Measurements from ENCODE around the gene WWOX. TPM values are rescaled to one million over a fixed set of nuclear protein-coding genes. Genes with fewer than 3 reads are reported as not detected.

The WWOX gene
- total and polyA plus RNA-seq, 7 donors = 7.1 to 46.8 (median 16.1) TPM

GRCh38 chr16:78284326-78284725 lies 184.9 kb downstream of the WWOX start:
- Histone ChIP-seq H3K36me3 (no peaks in the 10 kb centered on the region), H3K27ac (no peak overlapping the region)

GRCh38 chr16:78284957-78285434 lies 185.5 kb downstream of the WWOX start:
- 91 to 93% methylated on average over 3 of the region's 3 CpGs for WGBS, 2 donors
- TF ChIP-seq POLR2AphosphoS5 (IDR thresholded peaks at IDR 0.05) (no peak), CTCF (IDR thresholded peaks at IDR 0.05) (no peak), POLR2A (IDR thresholded peaks at IDR 0.05) (no peak), EP300 (IDR thresholded peaks at IDR 0.05) (no peak)
- intact Hi-C loops (cut with DNase I) = no loop called here

More at GRCh38 chr16:78284326-78284725, 184.9 kb downstream of the WWOX start:
- intact Hi-C loops (cut with DNase I) = no loop called here
- DNase-seq = no peak
- Histone ChIP-seq H3K27me3 (no peaks in the 10 kb centered on the region), H3K4me3 (no peak overlapping the region), H3K9me3 (no peaks in the 10 kb centered on the region), H3K4me1 (peaks cover 0 to under 1% (median 0%) of the 10 kb centered on the region in 4 donors)
- 74 to 87% methylated on average over 1 of the region's 1 CpG for WGBS, 2 donors
- TF ChIP-seq EP300 (IDR thresholded peaks at IDR 0.05) (no peak), POLR2A (IDR thresholded peaks at IDR 0.05) (no peak), POLR2AphosphoS5 (IDR thresholded peaks at IDR 0.05) (no peak), CTCF (IDR thresholded peaks at IDR 0.05) (no peak)

GRCh38 chr16:78285437-78285922 lies 186.0 kb downstream of the WWOX start:
- Histone ChIP-seq H3K4me1 (peaks cover 0 to 10% (median 3%) of the 10 kb centered on the region in 4 donors), H3K4me3 (no peak overlapping the region), H3K36me3 (no peaks in the 10 kb centered on the region), H3K27ac (no peak overlapping the region), H3K9me3 (no peaks in the 10 kb centered on the region), H3K27me3 (no peaks in the 10 kb centered on the region)
- intact Hi-C loops (cut with DNase I) = no loop called here
- 35 to 65% methylated on average over 6 of the region's 6 CpGs for WGBS, 2 donors
- no peak for DNase-seq
- TF ChIP-seq EP300 (IDR thresholded peaks at IDR 0.05) = no peak
- TF ChIP-seq POLR2A (IDR thresholded peaks at IDR 0.05) = no peak
- no peak for TF ChIP-seq POLR2AphosphoS5 (IDR thresholded peaks at IDR 0.05)
- no peak for TF ChIP-seq CTCF (IDR thresholded peaks at IDR 0.05)

More at GRCh38 chr16:78284957-78285434, 185.5 kb downstream of the WWOX start:
- DNase-seq = no peak
- H3K27me3 ChIP-seq = no peaks in the 10 kb centered on the region
- H3K4me1 ChIP-seq = peaks cover 0 to 7% (median 2%) of the 10 kb centered on the region in 4 donors
- no peak overlapping the region for H3K4me3 ChIP-seq
- H3K27ac ChIP-seq = no peak overlapping the region
- H3K9me3 ChIP-seq = no peaks in the 10 kb centered on the region
- no peaks in the 10 kb centered on the region for H3K36me3 ChIP-seq

GRCh38 chr16:78286065-78286464 lies 186.6 kb downstream of the WWOX start:
- intact Hi-C loops (cut with DNase I) = no loop called here
- Histone ChIP-seq H3K4me3 (no peak overlapping the region), H3K4me1 (peaks cover 0 to 10% (median 3%) of the 10 kb centered on the region in 4 donors), H3K27me3 (no peaks in the 10 kb centered on the region), H3K27ac (no peak overlapping the region), H3K9me3 (no peaks in the 10 kb centered on the region), H3K36me3 (no peaks in the 10 kb centered on the region)
- TF ChIP-seq POLR2A (IDR thresholded peaks at IDR 0.05) (no peak), POLR2AphosphoS5 (IDR thresholded peaks at IDR 0.05) (no peak), CTCF (IDR thresholded peaks at IDR 0.05) (no peak), EP300 (IDR thresholded peaks at IDR 0.05) (no peak)
- 89 to 92% methylated on average over 4 of the region's 4 CpGs for WGBS, 2 donors
- no peak for DNase-seq

GRCh38 chr16:78288888-78289287 lies 189.4 kb downstream of the WWOX start:
- Histone ChIP-seq H3K36me3 (no peaks in the 10 kb centered on the region), H3K4me3 (no peak overlapping the region), H3K27me3 (no peaks in the 10 kb centered on the region), H3K9me3 (no peaks in the 10 kb centered on the region), H3K27ac (no peak overlapping the region), H3K4me1 (peaks cover 0 to 11% (median 5%) of the 10 kb centered on the region in 4 donors)
- TF ChIP-seq EP300 (IDR thresholded peaks at IDR 0.05) (no peak), CTCF (IDR thresholded peaks at IDR 0.05) (no peak), POLR2A (IDR thresholded peaks at IDR 0.05) (no peak), POLR2AphosphoS5 (IDR thresholded peaks at IDR 0.05) (no peak)
- intact Hi-C loops (cut with DNase I) = no loop called here
- WGBS, 2 donors = 95 to 96% methylated on average over 9 of the region's 9 CpGs
- DNase-seq = no peak
